NCI-H82 treated with DMSO at 0.1 percent for 48 hours (cell line): Measurements from ENCODE around the gene SEMA4D.

Experiments used
- DNase-seq: peaks from one replicate; lab custom pipeline; 2025; ENCODE audit not compliant: unreplicated experiment; lab: John Stamatoyannopoulos, UW

The SEMA4D gene

DNA sequence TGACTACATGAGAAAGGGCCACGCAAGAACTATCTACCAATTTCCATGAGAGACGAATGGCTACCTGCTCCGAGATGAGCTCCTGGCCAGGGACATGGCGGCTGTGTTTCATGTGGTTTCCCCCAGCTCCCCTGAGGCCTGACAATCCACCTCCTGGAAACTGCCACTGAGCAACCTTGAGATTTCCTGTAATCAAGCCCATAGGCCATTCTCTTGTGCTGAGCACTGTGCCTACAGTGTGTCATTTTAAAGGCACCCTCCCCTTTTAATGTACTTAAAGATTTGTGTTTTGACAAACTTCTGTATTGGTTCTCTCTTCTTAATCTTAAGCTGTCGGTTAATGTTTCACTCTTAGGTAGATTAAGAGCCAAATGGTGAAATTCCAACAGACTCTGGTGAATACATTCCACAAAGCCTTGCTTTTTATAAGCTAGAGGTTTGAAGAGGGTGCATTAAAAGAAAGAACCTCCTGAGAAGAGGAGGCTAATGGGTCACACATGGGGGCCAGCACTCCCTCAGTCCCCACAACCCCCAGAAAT, 107.3 kb downstream of the SEMA4D start:
- DNase-seq: no peak

- DNase-seq: no peak
Measured at GRCh38 chr9:89390068-89390555, 107.8 kb downstream of the SEMA4D start.

GRCh38 chr9:89388868-89389177, 109.1 kb downstream of the SEMA4D start:
- DNase-seq: no peak

DNA sequence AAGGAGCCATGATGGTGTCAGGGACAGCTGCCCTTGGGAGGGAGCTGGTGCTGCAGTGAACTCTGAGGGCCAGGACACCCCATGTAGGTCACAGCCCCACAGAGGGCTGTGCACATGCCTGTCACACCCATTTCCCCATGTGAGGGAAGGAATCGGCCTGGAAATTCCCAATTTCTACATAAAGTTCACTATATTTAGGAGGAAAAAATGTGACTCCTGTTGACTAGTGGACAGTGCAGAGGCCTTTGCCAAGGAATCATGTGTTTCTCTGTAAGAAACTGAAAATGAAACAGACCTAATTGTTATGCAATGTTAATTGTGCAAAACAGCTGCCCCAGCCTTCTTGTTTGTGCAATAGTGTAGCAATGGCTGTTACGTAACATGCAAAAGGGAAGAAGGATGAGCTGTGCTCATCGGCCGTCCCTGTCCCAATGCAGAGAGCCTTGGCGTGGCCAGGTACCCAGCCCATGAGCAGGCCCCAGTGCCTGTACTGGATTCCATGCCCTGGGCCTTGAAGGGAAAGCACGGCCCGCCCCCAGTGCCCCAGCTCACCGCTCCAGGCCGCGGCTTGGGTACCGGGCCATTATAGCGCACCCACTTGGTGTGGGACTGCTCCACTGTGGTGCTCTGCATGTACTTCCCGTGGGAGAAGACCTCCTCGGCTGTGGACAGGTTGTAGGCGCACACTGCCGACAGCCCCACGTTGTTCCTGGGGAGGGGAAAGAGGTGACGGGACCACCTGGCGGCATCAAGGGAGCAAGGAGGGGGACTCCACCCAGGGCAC, 109.6 kb downstream of the SEMA4D start:
- no peak for DNase-seq

- no peak for DNase-seq
Measured at GRCh38 chr9:89387197-89387849, 110.6 kb downstream of the SEMA4D start.

GRCh38 chr9:89386797-89387196, 111.1 kb downstream of the SEMA4D start:
- DNase-seq: no peak

- no peak for DNase-seq
Measured at GRCh38 chr9:89386206-89386605, 111.7 kb downstream of the SEMA4D start.

- no peak for DNase-seq
Measured at GRCh38 chr9:89384783-89385182, 113.1 kb downstream of the SEMA4D start.

GRCh38 chr9:89383721-89384300, 114.1 kb downstream of the SEMA4D start:
- no peak for DNase-seq

DNA sequence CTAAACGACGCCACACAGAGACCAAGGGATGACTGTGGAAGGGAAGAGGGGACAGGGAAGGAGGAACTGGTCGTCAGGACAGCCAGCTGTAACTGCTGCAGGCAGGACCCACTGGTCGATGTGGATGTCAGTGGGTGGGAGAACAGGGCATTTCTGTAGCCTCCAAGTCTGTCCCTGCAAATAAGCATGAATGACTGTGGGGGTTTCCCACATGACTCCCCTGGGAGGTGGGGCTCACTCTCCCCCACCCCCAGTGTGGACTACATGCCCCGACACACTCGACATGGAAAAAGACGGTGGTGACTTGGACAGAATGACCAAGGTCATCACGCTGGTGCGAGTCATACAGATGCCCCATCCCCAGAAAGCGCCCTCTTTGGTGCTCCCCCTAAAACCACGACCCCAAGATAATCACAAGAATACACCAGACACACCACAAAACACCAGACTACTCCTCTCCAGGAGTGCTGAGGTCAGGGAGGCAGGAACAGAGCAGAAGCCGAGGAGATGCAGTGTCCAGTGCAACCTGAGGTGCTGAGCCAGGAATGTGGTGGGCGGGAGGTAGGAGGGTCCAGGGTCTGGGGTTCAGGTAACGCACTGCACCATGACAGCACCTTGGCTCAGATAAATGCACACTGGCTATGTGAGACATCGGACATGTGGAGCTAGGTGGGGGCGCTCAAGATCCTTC, 114.7 kb downstream of the SEMA4D start:
- no peak for DNase-seq

DNA sequence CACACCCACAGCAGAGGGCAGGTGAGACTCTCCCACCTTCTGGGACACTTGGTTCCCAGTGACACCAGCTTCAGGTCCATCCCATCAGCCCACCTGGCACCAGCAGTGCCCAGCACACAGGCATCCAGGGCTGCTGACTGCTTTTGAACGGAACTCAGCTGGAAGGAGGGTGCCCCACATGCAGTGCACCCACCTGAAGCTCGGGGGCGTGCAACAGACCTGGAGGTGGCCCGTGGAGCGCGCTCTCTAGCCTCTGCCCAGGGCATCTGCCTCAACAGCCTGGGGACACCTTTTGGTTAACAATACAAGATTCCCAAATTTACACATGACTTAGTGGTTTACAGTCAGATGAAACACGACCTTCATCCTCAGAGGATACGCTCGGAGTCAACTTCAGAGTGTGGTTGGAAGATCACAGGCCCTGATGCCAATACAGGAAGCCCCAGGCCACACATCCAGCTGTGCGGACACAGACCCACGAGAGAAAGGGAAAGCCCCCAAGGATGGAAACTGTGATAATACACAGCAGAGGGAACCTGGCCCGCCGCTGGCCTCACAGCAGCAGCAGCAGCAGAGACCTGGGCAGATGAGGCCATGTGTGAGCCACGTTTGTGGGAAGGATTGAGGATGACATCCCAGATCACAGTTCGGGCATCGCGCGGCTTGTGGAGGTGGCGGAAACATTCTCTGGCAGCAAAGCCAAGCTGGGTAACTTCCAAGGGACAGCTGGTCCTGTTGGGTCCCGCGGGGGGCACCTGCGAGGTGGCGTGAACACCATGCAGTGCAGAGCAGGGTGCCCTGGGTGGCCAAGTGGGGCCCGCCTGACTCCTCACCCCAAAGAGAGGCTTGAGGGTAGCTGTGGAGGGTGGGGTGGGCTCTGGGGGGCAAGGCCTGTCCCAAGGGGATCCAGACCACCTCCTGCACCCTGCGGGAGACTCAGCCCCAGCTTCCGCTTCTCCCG, 115.6 kb downstream of the SEMA4D start:
- DNase-seq: no peak

DNA sequence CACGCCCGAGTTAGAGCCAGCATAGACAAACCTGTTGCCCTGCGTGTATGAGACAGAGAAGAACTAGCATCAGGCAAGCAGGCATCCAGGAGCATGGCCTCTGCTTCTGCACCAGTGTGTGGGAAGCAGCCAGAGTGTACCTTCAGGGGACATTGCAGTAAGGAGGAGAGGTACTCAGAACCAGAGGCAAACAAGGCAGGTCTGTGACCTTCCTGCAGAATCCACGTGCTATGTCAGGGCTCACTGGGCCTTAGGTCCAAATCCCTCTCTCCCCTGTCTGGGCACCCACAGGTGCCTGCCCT, 116.7 kb downstream of the SEMA4D start:
- DNase-seq: no peak

DNA sequence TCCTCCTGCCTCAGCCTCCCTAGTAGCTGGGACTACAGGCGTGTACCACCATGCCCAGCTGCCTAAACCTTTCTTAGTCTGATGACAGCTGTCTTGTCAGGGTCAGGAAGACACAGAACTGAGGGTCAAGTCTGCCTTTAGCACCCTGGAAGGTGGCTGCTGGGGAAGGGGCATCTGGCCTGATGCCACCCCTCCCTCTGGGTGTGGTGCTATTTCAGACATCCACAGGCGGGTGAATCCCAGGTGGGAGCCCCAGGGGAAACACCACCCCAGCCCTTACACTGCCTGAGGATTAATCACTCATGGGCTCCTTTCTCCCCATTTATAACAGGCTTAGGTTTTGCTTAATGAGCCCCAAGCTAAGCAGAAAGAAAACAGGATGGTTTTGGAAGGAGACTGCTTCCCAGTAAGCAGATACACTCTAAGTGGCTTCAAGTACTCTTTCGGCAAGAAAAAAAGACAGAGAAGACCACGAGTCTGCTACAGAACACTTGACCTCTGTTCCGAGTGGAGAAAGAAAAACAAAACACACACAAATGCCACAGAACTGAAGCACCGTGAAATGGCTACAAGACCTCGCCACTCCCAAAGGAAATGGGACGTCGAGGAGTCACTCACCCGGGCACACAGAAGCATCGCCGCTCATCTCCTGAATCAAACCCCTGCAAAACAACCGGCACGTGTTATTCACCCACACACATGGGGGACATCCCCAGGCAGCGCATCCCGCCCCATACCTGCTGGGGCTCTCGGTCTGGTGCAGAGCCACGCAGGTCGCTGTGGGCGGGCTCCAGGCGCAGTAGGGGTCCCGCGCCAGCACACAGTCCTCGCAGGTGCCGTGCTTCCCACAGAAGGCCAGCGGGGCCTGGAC, 117.2 kb downstream of the SEMA4D start:
- peak; percentile 6 for DNase-seq

DNA sequence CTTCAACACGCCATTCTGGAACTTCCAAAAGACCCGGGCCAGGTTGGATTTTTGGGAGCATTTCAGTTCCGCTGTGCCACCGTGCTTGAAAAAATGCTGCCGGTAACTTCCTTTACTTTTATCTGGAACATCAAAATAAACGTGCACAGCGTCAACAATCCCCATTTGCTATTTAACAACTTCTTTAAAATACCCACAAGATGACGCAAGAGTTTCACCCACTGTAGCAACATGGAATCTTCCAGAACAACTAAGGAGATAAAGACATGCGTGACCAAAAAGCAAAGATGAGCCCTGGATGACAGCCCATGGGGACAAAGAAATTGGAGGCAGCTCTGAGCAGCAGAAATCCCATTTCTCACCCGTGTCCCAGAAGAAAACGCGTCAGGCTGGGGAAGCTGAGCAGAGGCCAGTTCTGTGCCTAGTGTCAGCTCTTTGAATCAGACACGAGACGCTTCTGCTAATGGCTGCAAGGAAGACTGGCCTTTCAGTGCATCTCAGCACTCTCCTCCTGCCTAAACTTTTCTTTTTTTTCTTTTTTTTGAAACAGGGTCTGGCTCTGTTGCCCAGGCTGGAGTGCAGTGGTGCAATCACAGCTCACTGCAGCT, 118.3 kb downstream of the SEMA4D start:
- DNase-seq: no peak

DNA sequence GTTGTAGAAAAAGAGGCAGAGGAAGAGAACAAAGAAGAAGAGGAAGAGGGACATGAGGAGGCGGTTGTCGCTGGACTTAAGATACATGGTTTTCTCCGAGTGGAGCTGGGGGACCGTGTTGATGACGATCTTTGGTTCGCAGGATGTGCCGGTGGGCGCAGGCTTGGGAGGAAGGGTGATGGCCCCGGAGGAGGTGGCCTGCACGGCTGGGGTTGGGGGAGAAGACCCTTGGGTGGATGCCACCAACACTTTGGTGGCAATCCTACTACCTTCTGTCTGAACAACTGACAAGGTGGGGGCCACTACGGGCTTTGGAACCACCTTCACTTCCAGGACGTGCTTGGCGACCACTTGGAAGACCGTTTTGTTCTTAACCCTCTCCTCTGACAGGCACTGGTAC, 118.9 kb downstream of the SEMA4D start:
- no peak for DNase-seq

DNA sequence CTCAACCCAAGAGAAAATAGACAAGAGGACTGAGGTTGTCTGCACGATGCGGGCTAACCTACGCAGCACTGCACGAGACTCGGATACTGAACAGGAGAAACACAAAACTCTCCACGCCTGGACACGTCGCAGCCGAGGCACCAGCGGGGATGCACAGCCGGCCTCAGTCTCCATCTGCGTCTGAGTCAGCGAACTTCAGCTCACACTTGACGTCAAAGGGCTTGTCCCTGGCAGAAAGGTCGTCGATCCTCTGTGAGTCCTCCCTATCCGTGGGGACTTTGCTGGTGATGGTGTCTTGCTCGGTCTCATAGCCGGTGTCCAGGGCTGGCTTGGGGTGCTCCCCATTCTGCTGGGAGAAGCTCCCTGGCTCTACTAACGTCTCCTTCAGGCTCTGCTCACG, 119.4 kb downstream of the SEMA4D start:
- no peak for DNase-seq

DNA sequence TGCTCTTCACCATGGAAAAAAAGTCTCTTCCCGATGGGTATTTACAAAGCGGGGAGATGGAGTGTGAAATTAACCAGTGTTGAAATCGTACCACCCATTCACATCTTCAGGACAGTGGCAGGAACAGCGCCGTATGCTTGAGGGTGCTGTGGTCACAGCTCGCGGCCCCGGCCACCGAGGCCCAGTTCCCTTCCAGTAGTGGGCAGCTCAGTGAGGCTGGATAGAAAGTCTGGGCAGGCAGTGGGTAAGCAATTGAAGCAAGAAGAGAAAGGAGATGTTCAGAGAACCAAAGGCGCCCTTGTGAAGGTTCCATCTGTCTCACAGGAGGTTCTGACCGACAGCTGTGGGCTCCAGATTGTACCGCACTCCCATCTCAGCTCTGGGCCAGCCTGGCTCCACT, 120.5 kb downstream of the SEMA4D start:
- DNase-seq: no peak

- no peak for DNase-seq
Measured at GRCh38 chr9:89376741-89377351, 121.1 kb downstream of the SEMA4D start.

DNA sequence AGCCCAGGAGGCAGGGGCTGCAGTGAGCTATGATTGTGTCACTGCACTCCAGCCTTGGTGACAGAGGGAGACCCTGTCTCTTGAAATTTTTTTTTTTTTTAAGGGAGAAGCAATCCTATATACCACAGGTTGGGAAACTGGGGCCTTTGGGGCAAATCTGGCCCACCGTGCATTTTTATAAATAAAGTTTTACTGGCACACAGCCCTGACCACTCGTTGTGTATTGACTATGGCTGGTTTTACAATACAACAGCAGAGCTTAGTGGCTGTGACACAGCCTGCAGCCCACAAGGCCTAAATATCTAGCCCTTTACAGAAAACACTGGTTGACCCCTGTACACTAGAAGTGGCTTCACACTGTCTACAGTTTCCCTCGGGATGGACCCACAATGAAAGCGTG, 121.6 kb downstream of the SEMA4D start:
- no peak for DNase-seq
